NB4 (cell line): ENCODE results near the gene WARS2.
A peak's percentile ranks its signal among the peaks of the same experiment; 100 is the strongest.

Experiments used
- DNase-seq: peaks from one replicate; pipeline ENCODE4 v3.0.0; 2010; ENCODE audit warnings: low read depth
- H3K4me3 ChIP-seq: one replicate; pipeline ENCODE4 v1.5.1; 2011; ENCODE audit warnings: mild to moderate bottlenecking, low read depth, low read length, moderate library complexity
- CTCF ChIP-seq: IDR thresholded peaks from one replicate; pipeline ENCODE4 v1.5.1; 2012; ENCODE audit warnings: low read depth, low read length
- MAX ChIP-seq: IDR thresholded peaks from 2 replicates; pipeline ENCODE4 v1.6.1; 2011; ENCODE audit warnings: low read depth, low read length
- MYC ChIP-seq: IDR thresholded peaks from 2 replicates; pipeline ENCODE4 v1.6.1; 2011; ENCODE audit warnings: low read depth, low read length
- POLR2A ChIP-seq: IDR thresholded peaks from 2 replicates; pipeline ENCODE4 v1.6.1; 2011; ENCODE audit warnings: mild to moderate bottlenecking; ENCODE audit not compliant: insufficient read length; ENCODE audit errors: extremely low read depth

WARS2 gene

GRCh38 chr1:118990513-118991152 is 149.8 kb downstream of the WARS2 start:
- no peak for TF ChIP-seq POLR2A
- TF ChIP-seq CTCF: no peak
- TF ChIP-seq MAX: no peak
- TF ChIP-seq MYC: no peak
- DNase-seq: no peak
- H3K4me3 ChIP-seq: no peak overlapping the region

- no peak for TF ChIP-seq CTCF
- TF ChIP-seq POLR2A: no peak
- TF ChIP-seq MYC: no peak
- TF ChIP-seq MAX: no peak
- DNase-seq: peak; percentile 28
- H3K4me3 ChIP-seq: no peak overlapping the region
Observed at GRCh38 chr1:118989878-118990378, 150.5 kb downstream of the WARS2 start.

- TF ChIP-seq MYC (no peak), MAX (no peak), CTCF (no peak), POLR2A (no peak)
- no peak overlapping the region for H3K4me3 ChIP-seq
- no peak for DNase-seq
Observed at GRCh38 chr1:118989006-118989815, 151.2 kb downstream of the WARS2 start.

- DNase-seq: no peak
- H3K4me3 ChIP-seq: no peak within 1 kb of the TSS
- TF ChIP-seq MYC (no peak), MAX (no peak), CTCF (no peak), POLR2A (no peak)
Observed at GRCh38 chr1:118988186-118989005, 152.1 kb downstream of the WARS2 start, which contains the start of gene TBX15. Gene TBX15 (minus strand): TSS chr1:118988343. CDS start chr1:118987795, 548 bp downstream.

- no peak overlapping the region for H3K4me3 ChIP-seq
- DNase-seq: no peak
- TF ChIP-seq POLR2A (no peak), MYC (no peak), CTCF (no peak), MAX (no peak)
Observed at GRCh38 chr1:118987468-118988185, 152.8 kb downstream of the WARS2 start.
